Measurements from ENCODE around the gene TSEN15.
"Not testable (repeated sequence)": the region's sequence is repeated elsewhere in the genome, so short reads cannot be mapped to it uniquely, and the experiment has no call there.

Gene TSEN15

DNA sequence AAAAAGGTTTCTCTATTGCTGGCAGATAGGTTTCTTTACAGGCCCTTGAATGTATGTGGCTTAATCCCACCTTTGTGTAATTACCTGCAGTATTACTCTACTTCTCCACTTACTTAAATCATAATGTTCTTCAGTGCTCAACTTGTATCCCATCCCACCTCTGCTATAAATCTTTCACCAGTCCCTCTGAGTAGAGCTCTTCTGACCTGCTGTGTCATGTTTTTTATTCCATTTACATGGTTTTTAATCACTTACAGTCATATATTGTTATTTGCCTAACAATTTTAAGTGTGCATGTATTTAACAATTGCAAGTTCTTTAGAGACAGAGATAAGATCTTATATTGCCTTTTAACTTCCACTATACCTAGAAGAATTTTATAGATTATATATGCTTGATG, 2.4 kb downstream of the TSEN15 start:
- no peak for DNase-seq (ENCODE audit: low spot score)

DNA sequence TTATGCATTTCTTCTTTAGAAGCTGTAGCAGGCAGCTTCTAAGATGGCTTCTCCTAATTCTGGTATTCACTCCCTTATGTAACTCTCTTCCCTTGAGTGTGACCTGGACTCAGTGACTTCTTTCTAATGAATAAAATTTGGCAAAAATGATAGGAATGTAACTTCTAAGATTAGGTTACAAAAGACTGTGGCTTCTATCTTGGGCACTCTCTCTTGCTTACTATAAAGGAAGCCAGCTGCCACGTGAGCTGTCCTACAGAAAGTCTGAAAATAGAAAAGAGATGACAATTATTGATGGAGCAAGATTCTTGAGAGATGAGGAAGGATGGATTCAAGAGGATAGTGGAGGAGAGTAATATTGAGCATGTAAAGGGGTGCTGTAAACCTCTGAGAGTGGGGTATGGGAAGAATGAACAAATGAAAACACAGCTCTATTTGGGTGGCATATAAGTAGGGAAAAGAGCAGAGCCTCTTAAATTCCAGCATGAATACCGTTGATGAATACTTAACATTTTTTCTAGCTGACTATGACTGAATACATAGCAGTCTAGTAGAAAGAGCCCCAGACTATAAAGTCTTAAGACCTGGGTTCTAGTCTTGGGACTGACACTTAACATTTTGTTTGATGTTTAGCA, 5.5 kb downstream of the TSEN15 start:
- DNase-seq (ENCODE audit: low spot score): no peak

DNA sequence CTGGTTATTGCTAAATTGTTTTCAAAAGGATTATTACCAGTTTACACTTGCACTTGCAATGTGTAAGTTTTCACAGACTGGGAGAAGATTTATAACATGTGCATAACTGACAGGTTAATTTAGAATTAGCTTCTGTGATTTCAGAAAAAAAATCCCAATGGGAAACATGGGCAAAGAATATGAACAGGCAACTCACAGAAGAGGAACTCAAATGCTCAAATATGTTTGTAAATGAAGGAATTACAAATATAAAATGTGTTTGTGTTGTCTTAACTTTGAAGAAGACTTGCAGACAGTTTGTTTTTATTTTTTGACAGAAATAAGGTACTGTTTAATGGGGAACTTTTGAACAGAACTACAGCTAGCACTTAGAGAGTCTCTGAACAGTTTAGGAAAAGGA, 8.4 kb downstream of the TSEN15 start:
- no peak for DNase-seq (ENCODE audit: low spot score)

DNA sequence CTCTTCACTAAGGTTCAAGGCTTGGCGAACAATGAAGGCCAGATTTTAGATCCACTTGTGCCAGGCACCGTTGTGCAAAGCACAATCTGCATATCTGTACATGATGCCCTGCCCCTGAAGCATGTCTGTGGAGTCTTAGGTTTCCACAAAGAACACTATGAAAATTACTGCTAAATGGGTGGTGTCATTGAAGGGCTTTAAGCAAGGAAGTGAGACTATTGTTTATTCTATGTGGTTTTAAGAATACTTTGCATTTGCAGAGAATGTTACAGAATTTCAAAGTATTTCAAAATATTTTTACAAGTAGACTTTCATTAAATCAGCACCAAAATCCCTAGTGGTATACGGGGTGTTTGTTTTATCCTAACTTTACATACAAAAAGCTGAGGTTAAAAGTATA, 8.8 kb downstream of the TSEN15 start:
- DNase-seq (ENCODE audit: low spot score): no peak

DNA sequence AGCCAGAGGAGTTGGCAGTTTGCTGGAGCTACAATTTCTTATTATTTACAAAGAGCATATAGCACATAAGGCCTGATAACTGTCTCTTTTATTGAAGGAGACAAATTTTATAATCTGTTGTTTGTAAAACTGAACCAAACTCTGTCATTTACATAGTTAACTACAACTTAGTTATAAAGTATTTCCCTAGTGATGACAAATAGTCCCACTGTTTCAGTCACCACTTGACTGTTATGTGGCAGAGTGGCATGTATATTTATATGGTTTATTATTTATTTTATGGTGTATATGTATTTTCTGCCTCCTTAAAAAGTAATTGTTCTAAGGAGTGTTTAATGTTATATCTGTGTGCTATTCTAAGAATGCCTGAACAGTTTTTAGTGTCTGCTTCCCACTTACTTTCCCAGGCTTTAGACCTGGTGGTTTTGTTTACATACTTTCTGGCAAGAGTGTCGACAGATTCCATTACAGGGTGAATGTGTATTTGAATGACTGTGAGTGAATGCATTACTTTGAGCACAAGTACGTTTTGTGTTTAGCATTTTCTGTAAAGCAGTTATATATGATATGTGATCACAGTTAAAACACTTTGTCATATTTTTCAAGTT, 10.0 kb downstream of the TSEN15 start:
- no peak for DNase-seq (ENCODE audit: low spot score)

DNA sequence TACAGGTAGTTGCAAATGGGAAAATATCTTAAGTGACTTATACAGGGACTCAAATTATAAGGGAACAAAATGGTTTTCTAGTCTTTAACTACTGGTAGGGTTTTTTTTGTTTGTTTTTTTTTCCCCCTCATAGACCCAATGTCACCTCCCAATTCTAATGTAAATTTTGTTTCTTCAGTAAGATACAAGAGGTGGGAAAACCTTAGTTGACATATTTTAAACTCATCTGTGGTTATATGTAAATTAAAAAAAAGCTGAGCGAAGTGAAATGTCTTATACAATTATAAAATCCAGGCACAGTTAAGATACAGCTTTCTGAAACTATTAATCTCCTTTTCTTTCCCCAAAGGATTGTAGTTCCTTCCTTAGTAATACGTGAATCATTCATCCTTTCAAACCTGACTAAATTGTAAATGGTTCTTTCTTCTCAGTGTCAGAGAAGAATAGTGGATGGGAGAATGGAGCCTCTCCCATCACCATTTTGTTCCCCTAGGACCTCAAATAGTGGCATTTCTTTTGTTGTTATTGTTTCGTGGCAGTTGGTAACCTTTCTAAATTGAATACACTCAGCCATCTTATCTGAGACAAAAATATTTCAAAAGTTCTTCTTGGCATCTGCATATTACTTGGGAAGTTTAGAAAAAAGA, 11.2 kb downstream of the TSEN15 start:
- DNase-seq (ENCODE audit: low spot score): no peak

DNA sequence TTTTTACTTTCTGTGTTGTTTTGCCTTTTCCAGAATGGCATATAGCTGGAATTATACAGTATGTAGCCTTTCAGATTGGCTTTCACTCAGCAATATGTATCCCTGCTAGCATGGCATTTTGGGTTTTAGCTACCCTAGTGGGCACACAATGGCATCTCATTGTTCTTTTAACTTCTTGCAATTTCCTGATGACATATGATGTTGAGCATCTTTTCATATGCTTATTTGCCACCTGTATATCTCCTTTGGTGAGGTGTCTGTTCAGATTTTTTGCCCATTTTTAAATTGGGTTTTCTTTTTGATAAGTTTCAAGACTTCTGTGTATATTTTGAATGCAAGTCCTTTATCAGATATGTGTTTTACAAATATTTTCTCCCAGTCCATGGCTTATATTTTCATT, 14.0 kb downstream of the TSEN15 start:
- no peak for DNase-seq (ENCODE audit: low spot score)

DNA sequence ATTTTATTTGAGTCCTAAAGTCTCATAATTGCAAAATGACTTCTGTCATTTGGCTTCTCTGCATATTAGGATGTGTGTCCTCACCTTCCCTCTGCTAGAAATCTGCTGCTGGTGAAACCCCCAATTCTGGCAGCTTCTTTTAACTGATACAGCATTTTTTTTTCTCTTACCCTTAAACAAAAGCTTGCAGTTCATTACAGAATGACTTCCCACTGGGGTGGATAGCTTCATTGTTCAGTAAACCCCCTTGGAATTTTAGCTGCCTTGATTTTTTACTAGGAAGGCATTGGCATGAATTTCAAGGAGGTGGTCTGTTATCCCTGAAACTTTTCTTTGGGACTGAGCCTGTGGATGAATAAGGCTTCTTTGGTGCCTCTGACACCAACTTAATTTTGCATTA, 16.8 kb downstream of the TSEN15 start:
- DNase-seq (ENCODE audit: low spot score): no peak

DNA sequence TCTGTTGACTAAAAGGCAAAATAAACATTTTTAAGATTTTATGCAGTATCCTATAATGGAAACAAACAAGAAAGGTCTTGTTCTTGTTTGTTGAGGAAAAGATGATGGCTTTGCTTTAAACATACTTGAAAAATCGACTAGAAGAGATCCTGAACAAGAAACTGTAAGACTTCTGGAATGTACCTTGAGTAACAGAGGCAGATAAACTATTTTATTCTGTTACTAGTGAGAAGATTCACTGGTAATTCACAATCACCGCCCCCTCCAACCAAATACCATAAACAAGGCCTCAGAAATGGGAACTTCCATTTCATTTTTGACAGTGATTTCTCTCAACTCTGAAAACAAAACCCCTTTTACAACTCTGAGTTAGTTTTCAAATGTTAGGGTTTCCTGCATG, 18.1 kb downstream of the TSEN15 start:
- DNase-seq (ENCODE audit: low spot score): no peak

DNA sequence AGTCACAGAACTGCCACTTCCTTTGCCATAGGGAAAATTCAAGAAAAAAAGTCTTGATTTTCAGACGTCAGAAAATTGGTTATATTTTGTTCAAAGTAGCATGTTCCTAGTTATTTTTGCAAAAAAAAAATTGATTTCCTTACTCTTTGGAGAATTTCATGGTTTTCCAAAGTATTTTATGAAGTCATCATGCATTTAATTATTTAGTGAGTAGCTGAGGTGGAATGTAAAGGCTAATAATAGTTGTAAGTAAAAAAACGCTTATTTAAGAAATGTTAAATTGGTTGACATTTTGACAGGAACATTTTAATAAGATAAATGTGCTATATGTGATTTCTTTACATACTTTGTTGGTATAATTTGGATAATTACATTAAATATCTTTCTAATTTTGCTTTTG, 20.8 kb downstream of the TSEN15 start:
- DNase-seq (ENCODE audit: low spot score): no peak

DNA sequence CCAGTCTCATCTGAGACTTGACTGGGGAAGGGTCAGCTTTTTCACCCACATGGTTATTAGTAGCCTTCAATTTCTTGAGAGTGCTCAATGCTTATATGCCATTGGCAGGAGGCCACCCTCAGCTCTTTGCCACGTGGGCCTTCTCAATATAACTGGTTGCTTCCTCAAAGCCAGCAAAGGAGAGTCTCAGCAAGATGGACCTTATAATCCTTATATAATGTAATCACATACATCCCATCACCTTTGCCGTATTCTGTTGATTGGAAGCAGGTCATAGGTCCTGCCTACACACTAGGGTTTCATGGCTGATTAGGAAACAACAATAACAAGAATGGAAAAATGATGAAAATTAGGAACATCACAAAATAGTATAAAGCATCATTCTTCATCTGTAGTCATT, 22.9 kb downstream of the TSEN15 start:
- DNase-seq (ENCODE audit: low spot score): no peak

DNA sequence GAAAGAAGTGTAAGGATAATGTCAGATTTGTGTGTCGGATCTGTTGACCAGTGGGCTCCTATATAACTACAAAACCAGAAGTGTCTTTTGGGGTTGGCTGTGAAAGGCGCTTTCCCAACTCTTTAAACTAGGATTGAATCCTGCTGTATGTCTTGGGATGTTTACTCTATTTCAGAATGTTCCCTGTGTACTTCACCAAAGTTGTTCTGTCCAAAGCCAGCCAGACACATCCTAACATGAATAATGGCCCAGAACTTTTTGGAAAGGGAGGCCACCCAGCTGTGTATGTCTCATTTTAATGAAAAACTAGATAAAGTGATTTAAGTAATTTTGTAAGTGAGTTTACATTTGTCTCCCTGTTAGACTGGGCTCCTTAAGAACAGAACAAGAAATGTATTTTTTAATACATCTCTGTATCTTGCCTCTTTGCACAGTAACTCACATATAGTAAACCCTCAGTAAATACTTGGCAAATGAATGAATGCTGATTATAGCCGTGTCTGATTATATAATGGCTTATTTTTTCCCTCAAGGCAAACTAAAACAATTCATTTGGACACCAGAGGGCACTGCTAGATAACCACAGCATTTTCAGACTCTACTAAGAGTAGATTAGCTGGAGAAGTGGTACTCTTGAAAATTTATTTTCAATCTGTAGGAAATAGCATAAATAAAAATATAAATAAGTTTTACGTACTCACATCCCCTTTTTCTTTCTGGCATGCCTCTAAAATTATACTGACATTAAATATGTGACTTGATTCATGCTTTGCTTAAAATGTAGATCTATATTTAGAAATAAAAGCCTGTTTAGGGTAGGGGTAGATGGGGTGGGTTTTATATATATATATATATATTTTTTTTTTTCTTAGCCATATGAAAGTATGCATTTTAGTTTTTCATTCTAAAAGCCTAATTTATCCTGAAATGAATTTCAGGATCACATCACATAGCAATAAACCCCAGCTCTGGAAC, 23.8 kb downstream of the TSEN15 start:
- peak; percentile 57 for DNase-seq (ENCODE audit: low spot score)

DNA sequence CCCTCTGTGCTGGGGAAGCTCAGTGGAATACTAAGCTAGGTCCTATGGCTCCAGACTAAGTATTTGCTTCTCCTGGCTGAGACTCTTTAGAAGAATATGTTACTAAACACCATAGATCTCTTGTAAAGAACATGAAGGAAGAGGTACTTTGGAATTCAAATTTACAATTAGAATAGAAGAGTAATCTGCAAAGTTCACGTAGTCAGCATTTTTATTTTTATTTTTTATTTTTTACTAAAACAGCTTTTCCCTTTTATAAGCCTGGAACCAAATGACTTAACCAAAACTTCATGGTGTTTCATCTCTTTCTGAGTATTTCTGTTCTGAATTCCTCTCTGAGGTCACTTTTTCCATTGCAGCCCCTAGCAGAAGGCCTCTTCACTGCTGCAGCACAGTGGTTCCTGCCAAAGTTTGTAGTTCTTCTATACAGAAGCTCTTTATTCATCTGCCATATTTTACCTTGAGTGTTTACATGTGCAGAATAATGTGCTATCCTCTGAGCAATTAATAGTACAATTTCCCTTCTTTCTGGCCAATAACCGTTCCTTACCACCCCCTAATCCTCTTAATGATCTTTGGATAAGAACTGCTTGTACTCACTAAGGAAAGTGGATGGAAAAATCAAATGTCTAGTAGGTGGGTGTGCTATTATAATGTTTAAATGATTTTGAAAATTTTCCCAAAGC, 27.2 kb downstream of the TSEN15 start:
- no peak for DNase-seq (ENCODE audit: low spot score)

DNA sequence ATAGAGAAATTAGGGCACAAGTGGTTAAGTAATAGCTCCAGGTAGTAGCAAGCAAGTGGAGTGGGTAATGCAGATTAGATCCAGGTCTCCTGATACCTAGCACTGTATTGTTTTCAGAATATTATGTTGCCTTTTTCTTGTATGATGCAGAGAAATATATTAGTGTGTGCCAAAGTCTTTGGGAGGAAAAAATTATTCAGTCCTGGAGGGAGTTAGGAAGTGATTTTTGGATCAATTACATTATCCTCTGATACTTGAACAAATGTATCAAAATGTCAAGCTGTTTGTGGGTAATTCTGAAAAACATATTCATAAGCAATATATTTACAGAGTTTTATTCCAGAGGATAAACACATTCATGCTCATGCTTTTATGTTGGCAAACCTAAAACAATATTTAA, 28.8 kb downstream of the TSEN15 start:
- no peak for DNase-seq (ENCODE audit: low spot score)

DNA sequence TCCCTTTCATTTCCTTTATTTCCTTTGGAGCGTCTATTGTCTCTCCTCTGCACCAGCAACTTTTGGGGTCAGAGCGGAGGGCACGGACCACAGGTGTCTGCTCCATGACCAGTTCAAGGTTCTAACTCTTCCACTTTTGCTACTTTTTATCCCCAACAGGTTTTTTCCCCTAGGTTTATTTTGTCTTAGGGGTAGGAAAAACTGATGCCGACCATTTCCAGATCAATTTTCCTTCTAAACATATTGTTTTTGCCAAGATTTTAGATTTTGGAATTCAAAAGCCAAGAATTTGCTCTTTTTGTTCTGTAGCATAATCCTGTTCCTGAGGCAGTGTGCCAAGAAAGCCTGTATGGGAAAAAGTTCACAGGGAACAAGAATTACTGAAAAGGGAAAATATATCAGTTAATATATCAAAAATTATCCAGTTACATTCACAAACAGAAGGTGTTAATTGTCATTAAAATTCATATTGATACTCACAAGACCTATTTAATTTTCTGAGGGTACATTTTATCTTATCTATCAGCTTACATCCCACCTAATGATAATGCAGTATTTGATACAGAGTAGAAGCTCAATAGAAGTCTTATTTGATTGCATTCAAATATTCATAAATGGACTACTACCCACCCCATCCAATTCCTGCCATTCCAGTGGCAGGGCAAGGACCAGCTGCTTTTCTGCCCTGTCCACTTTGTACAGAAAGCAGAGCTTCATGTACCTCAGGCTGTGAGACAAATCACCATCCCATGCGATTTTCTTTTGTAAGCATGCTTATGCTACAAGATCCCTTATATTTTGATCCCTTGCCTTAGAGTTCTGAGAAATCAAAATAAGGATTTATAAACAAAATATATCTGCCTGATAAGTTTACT, 31.2 kb downstream of the TSEN15 start:
- no peak for DNase-seq (ENCODE audit: low spot score)

DNA sequence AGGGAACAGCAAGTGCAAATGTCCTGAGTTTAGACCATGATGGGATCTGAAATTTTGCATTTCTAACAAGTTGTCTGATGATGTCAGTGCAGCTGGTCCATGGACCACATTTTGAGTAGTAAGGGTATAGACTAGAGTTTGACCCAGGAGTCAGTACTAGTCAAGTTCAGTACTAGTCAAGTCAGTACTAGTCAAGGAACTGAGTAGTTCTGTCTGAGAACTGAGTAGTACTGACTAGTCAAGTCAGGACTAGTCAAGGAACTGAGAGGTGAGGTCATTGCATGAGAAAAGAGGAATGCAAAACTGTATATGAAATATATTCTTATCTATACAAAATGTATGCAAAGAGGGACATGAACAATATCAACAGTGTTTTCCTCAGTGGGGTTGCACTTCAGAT, 34.1 kb downstream of the TSEN15 start:
- DNase-seq (ENCODE audit: low spot score): no peak

DNA sequence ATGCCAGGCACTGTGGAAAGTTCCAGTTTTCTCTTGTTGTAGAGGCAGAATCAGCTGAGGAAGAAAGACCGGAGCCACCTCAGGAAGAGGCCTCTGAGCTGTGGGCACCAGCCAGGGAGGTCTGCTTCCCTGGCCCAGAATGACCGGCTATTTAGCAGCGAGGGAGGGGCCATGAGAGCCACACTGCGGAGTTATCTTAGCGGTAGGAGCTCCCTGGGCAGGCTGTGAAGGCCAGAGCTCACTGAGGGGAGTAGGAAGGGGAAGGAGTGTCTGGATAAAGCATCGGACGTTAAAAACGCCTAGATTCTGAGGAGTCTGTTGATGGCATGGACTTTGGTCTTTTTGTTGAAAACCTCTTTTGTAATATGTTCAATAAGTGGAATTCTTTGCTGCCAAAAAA, 36.5 kb downstream of the TSEN15 start:
- no peak for DNase-seq (ENCODE audit: low spot score)

DNA sequence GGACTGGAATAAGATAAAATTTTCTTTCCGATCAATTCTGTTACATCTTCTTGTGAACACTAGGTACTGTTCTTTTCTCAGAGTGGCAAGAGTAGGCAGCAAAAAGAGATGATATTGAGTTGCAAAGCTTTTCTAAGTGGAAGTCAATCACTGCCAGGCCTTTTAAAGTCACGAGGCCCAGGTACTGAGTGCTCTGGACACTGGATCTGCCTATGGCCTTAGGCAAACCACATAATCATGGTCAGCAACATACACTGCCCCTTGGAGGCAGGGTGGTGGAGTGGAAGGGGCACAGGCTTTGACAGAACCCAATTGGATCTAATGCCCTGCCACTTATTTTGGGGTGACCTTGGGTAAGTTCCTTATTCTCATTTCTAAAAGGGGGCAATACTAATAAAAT, 41.5 kb downstream of the TSEN15 start:
- no peak for DNase-seq (ENCODE audit: low spot score)

DNA sequence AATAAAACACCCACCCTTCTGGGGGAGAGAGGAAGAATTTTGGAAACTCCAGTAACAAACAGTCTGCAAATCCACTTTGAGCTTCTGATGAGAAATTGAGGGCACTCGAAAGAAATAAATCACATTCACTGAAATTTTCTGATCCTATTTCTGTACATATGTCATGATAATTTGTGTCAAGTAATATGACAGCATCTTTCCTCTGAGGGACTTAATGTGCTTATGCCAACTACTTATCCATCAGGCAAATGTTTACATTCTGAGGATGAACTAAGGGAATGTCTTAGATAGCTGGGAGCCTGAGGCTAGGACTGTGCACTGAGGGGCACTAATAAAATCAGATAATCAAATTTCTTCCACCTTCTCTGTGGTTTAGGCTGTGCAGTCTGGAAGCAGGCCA, 44.5 kb downstream of the TSEN15 start:
- no peak for DNase-seq (ENCODE audit: low spot score)

DNA sequence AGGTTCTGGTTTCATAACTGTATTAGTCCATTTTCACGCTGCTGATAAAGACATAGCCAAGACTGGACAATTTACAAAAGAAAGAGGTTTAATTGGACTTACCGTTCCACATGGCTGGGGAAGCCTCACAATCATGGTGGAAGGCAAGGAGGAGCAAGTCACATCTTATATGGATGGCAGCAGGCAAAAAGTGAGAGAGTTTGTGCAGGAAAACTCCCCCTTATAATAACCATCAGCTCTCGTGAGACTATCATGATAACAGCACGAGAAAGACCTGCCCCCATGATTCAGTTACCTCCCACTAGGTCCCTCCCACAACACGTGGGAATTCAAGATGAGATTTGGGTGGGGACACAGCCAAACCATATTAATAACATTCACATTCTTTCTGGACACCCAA, 45.0 kb downstream of the TSEN15 start:
- DNase-seq (ENCODE audit: low spot score): not testable (repeated sequence)

DNA sequence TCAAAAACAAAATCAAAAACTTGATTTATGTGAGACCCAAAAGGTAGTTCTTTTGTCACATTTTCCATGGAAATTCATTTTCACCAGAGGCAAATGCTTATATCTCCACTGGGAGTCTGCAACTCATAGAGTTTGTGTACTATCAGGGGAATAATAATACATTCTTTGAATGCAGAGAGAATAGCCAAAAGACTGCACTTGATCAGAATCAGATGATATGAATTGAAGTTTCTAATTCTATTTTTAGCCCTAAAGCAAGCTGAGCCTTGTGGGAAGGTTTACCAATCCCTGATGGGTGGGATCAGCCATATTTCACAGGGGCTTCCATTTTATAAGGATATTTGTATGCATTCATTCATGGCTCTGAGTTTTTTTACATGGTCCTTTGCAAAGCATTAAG, 49.6 kb downstream of the TSEN15 start:
- DNase-seq (ENCODE audit: low spot score): no peak

All from D341Med (cell line).